ENCODE measurements around the gene CFLAR.

DNA sequence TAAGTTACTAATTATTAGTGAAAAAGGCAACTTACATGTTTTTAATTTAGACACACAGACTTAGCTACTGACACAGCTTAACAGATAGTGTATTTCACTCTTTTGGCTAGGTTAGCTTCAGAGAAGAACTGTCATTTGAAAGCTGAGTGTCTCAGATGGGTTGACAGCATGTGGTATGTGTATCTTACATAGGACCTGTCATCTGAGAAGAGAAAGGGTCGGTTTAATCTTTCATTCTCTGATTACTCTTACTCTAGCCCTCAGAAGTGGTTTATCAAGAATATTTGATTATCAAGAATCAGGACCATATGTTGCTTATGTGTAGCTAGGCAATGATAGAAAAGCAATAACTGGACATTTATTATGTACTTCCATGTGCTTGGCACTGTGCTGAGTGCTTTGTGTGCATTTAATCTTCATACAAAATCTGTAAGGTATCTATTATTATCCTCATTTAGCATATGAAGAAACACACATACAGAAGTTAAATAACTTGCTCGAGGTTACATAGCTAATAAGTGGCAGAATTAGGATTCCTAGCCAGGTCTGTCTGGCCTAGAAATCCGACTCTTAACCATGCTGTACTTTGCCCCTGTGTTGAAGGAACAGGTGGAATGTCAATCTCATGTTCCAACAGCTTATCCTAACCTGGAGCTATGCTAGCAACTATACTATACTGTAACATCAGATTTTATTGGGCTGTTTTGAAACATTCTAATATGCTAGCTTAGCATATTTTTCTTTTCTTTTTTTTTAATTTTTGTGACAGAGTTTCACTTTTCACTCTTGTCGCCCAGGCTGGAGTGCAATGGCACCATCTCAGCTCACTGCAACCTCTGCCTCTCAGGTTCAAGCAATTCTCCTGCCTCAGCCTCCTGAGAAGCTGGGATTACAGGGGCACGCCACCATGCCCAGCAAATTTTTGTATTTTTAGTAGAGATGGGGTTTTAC is 28.4 kb downstream of the CFLAR start:
- TF ChIP-seq POLR2AphosphoS5 (IDR thresholded peaks at IDR 0.05) = no peak
- TF ChIP-seq CTCF (IDR thresholded peaks at IDR 0.05) = no peak

All from prostate gland (tissue), 2 donors.